ENCODE results near the gene PPP3R2.
"Not testable (repeated sequence)": the region's sequence is repeated elsewhere in the genome, so short reads cannot be mapped to it uniquely, and the experiment has no call there.

Gene PPP3R2

DNA sequence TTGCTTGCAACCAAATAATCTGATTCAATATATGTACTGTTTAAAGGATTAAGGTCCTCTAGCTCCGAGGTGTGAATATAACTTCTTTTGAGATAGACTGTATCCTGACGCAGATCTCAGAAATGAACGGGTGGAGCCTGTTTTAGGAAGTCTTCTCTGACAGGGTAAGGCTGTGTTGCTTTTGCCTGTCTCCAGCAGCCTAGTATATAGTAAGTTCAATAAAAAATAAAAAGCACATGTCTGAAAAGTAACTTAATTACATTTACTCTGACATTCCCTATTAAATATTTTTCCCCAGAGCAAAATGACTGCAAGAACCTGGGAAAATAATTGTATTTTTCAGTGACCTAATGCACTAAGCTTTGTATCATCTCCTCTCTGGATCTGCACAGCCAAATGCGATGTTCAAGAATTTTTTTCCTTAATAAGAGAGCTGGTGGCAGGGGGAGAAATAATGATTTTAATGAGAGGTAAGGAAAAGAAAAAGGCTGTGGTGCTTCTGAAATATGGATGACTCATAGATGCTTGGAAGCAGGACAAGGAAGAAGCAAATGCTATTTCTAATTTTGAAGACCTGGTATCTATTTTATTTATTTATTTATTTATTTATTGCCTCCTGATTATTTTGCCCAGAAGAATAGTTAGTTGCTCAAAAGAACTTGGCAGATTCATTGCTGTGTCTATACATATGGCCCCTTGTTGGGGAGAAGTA lies 7.3 kb downstream of the PPP3R2 start:
- DNase-seq: no peak

DNA sequence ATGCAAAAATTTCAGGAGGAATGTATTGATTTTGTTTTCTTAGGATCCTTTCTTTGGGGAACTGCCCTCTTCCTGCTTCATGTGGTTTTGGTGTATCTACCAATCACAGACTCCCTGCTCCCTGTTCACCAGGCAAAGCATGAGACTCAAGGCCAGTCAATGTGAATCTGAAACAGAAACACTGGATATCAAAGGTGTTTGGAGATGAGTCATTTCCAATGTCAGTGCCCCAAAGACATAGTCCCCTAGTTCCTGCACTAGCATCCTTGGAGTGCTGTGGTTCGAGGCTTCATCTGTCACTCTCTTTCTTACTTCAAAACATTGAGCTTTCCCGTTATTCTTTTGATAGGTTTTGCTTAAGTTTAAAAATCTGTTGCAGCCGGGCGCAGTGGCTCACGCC lies 8.1 kb downstream of the PPP3R2 start:
- DNase-seq: no peak

DNA sequence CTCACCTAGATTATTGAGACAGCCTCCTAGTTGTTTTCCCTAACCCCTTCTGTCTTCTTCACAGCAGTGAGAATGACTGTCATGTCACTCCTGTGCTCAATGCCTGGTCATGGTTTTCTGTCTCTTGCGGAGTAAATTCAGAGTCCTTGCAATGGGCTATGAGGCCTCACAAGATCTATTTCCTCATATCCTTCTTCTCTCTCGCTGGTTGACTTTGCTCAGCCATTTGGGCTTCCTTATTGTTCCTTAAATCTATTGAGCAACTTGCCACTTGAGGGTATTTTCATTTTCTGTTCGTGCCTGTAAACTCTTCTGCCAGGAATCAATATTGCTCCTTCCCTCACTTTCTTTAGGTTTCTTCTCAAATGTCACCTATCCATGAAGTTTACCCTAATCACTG lies 9.0 kb downstream of the PPP3R2 start:
- no peak for DNase-seq

DNA sequence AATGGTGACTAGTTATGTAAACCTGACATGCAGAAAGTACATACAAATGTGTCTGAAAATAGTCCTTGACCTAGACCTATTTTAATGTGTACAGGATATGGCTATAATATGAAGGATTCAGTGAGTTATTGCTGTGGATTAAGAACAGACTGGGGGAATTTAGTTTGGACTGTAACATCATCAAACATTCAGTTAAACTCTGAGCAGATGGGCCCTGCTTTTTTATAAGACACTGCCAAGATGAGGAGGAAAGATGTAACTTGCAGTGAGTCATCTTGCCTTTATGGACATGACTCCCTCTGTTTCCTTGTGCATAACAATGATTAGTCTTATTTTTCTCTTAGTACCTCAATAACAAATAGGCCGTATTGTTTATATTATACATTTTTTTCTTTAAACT lies 12.2 kb downstream of the PPP3R2 start:
- DNase-seq: no peak

DNA sequence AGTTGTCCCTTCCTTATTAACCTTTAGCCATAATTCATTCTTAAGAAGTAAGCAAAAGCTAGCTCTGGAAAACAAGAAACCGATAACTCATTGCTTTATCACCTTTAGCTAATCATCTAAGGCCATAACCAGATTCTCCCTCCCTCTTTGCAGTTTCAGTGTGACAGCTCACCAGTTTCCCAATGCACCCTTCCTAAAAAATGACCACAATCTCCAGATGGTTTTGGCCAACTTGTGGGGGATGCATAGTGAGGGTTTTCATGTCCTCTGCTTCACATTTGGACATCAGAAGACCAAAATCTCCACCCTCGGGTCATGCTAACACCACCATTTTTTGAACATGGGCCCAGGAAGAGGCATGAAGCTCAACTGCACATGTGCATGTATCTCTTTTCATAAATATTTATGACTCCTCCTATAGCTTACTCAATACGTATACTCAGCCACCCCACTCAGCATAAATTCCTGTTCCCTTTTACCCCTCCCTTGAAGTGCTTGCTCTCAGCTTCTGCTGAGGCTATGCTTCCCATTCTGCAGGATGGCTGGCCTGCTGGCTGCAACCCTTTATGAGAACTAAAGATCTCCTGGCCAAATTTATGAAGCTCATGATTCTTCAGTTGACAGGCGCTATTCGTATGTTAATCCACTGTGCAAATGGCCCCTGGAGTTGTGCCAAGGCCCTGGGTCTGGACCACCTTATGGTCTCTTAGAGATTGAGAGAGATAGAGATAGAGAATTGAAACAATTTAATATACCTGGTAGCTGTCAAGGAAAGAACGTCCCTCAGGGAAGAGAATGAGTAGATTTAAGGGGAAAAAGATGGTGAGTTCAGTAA lies 14.8 kb downstream of the PPP3R2 start:
- DNase-seq: no peak

DNA sequence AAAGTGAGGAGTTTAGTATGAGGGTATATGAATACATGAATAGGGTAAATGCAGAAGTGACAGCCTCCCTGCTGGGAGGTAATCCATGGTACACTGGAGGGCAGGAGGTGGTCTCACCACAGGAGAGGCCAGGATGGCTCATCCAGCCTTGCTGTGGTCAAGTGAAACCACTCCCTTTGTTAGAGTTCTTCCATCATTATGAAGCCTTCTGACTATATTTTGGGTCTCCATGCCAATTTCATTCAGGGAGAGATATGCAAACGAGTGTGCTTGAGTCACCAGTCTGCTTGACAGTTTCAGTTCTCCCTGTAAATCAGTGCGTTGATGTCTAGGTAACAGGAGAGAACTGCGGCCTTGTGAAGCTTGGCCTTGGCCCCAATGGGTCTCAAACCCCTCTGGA lies 16.4 kb downstream of the PPP3R2 start:
- no peak for DNase-seq

DNA sequence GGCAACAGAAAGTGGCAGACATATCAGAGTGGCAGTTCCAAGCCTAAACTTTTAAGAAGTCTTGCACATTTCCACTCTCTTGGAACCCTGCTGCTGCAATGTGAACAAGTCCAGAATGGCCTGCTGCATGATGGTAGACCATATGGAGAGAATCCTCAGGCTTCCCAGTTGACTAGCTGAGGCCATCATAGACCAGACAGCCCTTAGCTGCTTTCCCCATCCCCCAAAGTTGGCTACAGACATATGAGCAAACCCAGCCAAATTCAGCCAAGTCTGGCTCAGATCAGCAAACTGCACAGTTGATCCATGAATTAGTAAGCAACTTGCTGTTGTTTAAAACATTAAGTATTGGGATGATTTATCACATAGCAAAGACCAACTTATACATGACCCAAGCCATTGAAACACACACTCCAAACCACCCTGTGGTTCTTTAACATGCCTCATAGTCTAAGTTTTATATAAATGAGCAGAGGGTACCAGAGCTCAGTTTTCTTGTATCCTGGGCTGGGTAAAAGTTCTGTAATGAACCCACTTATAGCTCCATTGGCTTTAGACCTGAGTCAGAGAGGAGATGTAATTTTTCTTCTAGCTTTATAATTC lies 19.9 kb downstream of the PPP3R2 start:
- no peak for DNase-seq

DNA sequence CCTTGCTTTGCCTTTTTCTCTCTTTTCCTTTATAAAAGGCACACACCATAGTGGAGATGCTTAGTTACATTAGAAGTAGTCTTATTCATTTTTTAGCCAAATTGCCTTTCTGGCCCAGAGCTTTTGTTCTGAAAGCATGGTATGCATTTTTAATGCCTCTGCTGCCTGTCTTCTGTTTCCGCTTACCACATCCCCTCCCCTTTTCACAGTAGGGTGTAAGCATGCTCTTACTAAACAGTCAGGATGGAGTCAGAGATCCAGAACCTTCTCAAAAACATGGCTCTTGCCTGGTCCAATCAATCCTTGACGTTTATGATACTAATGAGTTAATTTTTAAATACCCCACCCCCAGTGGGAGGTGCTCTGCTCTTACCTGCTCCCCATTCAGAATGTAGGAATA lies 22.5 kb downstream of the PPP3R2 start:
- DNase-seq: no peak

DNA sequence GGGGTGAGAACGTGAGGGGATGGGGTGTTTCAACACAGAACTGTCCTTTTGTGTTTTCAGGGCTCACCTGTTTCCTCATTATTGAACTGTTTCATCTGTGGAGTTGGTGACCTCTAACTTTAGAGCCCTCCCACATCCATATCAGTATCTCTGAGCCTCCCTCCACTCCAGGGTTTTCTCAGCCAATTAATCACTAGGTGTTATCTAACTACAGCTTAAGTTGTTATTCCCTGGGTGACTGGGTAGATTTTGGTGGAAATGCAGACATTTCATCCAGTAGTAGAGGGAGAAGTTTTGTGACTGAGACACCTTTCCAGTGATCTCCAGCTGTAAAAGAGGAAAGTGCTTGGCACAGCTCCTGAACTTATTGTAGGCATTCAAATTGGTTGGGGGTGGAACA lies 23.7 kb downstream of the PPP3R2 start:
- no peak for DNase-seq

DNA sequence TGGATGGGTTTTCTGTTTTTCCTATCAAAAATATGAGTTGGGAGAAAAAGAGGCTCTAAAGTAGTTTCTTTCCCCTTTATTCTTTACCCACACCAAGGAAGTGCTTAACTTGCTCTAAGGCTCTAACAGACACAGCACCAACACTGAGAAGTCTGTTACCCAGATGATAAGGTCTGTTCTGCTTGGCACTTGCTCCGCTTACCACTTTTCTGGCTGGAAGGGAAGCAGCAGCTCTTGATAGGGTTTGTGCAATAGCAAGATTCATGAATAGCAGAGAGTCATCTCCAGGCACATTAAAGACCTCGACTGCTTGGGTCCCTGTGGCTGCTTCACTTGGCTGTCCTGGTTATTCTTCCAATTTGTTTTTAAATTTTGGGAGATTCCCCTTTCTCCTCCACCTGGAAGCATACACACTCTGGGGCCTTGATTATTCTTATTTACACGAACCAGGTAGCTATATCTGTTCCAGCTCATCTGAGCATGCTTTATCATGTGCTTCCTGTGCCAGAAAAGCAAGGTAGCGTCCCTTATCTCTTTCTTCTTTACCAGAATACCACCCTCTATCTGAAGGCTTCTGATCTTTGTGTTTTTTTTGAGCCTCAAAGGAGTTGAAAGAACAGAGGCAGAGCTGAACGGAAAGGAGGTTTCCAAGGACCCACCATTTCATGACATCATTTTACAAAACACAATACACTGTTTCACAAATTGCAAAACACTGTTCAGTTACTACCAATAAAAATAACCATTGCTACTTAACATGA lies 24.8 kb downstream of the PPP3R2 start:
- DNase-seq: no peak

DNA sequence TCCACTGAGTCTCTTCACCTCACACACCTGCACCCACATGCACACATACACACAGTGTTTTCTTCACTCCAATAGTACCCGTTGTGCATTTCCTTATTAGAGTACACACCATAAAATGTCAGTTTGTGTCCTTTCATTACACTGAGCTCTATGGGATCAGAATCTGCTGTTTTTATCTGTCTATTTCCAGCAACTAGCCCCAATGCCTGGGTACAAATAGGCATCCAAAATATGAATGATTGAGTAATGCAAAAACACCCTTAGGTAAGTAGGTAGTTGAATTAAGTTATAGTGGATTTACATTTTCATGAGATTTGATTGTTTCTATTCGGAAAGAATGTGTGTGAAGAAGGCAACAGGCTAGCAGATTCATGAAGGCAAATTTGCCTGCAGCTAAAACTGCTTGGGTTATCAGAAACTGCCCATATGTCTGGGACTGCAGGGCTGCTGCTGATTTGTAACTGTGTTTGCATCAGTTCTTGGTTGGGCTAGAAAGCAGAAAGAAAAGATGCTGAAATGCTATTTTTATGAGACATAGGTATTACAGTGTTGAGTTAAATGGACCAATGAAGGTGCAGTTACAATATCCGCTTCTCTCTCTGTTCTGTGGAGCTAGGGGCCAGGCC lies 26.9 kb downstream of the PPP3R2 start:
- DNase-seq: no peak

DNA sequence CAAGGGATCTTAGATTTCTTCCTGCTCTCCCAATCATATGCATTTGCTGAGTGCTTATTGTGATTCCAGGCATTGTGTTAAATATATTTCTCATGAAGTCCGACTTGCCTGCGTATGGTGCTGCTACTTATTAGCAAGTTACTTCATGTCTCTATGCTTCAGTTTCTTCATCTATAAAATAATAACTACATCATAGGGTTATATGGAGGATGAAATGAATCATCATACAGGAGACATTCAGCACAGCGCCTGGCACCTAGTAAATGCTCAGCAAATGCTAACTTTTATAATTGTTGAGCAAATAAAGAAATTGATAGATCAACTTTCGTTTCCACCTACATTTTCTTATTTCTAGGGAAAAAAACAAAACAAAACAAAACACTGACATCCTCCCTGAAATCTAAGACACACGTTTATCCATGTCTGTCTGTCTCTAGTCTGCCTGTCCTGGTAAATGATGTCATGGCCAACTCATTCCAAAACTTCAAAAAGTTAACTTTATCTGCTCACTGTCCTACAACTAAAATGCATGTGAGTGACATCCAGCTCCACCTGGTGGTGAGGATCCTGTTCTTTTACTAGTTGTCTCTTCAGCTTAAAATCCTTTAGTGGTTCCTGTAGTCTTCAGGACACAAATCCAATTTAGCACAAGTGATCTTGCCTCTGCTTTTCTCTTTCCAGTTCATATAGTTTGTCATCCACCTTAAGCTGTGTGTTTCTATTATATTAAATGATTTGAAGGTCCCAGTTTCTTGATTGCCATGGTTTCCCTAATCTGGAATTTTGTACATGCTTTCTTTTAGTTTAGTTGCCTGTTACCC lies 27.7 kb downstream of the PPP3R2 start:
- DNase-seq: no peak

DNA sequence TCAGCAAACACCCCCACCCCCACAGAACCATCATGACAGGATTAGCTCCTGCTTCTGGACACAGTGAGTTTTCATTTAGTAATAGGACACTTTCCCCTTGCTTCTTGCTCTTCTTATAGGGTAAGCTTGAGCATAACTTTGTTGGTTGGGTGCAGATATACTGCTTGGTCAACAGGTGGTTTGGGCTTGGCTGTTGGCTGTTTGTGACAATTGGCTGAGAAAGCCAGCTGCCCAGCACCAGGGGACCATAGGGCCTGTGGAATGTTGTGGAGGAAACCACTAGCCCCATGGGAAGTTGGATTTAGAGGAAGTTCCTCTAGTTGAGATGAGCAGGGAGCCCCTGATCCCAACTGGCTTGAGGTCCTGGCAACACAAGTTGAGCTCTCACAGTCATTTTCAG lies 30.5 kb downstream of the PPP3R2 start:
- DNase-seq: no peak

DNA sequence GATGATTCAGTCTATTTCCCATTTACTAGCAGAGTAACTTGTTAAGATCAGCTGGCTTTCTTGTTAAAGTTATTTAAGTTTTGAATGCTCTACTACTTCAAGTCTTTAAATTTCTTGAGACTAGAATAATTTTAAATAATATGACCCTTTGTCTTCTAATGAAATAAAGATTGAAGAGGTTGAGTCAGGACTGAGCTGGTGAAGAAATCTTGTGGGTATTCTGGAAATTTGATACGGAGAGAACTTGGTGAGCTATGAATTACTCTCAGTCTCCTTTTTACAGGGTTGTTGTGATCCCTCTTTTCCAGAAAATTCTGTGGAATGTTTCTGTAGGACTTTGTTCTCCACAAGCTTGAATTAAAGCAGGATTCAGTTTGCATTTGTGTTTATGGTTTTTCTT lies 31.8 kb downstream of the PPP3R2 start:
- DNase-seq: no peak

DNA sequence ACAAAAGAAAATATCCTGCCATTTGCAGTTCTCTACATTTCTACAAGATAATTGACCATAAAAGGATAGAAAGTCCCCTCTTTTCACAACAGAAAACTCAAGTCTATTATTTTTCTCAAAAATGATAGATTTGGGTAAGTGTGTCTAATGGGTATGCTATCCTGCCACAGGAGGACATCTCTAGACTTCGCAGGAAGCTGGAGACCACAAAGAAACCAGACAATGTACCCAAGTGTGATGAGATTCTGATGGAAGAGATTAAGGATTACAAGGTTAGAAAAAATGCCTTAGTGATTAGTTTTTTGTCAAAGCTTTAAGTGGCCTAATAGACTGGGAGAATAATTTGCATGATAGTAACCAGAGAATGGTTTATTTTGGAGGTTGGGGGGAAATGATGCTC lies 33.0 kb downstream of the PPP3R2 start:
- no peak for DNase-seq

DNA sequence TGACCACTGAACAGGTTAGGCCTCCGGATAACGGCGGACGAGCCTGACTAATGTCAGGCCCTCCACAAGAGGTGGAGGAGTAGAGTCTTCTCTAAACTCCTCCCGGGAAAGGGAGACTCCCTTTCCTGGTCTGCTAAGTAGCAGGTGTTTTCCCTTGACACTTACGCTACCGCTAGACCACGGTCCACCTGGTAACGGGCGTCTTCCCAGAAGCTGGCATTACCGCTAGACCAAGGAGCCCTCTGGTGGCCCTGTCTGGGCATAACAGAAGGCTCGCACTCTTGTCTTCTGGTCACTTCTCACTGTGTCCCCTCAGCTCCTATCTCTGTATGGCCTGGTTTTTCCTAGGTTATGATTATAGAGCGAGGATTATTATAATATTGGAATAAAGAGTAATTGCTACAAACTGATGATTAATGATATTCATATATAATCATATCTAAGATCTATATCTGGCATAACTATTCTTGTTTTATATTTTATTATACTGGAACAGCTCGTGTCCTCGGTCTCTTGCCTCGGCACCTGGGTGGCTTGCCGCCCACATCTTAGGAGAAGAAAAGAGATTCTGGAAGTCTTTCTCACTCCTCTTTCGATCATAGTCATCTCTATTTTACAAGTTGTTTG lies 45.2 kb downstream of the PPP3R2 start:
- not testable (repeated sequence) for DNase-seq

DNA sequence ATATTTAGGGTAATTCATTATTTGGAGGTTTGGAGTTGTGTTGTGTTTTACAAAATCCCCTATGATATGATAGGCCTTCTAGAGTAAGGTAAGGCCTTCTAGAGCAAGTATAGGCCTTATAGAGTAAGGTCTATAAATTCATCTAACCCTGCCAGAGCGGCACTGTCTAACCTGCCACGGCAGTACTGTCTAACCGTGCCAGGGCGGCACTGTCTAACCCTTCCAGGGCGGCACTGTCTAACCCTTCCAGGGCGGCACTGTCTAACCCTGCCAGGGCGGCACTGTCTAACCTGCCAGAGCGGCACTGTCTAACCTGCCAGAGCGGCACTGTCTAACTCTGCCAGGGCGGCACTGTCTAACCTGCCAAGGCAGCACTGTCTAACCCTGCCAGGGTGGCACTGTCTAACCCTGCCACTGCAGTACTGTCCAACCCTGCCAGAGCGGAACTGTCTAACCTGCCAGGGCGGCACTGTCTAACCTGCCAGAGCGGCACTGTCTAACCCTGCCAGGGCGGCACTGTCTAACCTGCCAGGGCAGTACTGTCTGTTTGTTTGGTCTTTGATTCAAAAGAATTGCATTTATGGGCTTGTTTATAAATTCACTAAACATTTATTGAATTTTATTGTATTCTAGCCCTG lies 51.6 kb downstream of the PPP3R2 start:
- no peak for DNase-seq
